Panc1 (cell line): ENCODE data around the gene LSM12. TPM values are rescaled to one million over a fixed set of nuclear protein-coding genes. Genes with fewer than 3 reads are reported as not detected.

Experiments
- ATAC-seq: fragments of 200-7000 bp; cut with Tn5 transposase; 2 replicates; pipeline ENCODE4 v1.9.1; 2020; ENCODE audit warnings: mild to moderate bottlenecking, moderate library complexity
- BruUV-seq: library from RNA; stranded (reverse); fragments of 400-500 nt; replicated peaks from 2 replicates; lab custom pipeline; 2021; lab: Mats Ljungman, UMichigan
- CTCF ChIA-PET: fragments of 300-600 bp; sonication (Branson Sonifier 250); formaldehyde crosslinking; loops from one replicate; lab custom pipeline; 2022; ENCODE audit warnings: antibody characterized with exemption; lab: Charles Lee
- POLR2A ChIA-PET: fragments of 300-600 bp; sonication (Branson Sonifier 250); formaldehyde crosslinking; loops from one replicate; lab custom pipeline; 2022; ENCODE audit warnings: antibody characterized with exemption; lab: Charles Lee
- DNase-seq: peaks from one replicate; pipeline ENCODE4 v3.0.0-alpha.2; 2010; ENCODE audit warnings: low read depth, low spot score
- H3K27ac ChIP-seq: 2 replicates; pipeline ENCODE4 v1.5.1; 2011; ENCODE audit warnings: mild to moderate bottlenecking, low read length, inconsistent platforms
- H3K27me3 ChIP-seq: fragments of 200-500 bp; sonication (Bioruptor generic); 2 replicates; pipeline ENCODE4 v1.6.0; 2014; ENCODE audit warnings: low read length, inconsistent platforms; ENCODE audit not compliant: control insufficient read depth, insufficient read depth
- H3K36me3 ChIP-seq: fragments of 200-500 bp; sonication (Bioruptor generic); 2 replicates; pipeline ENCODE4 v1.5.1; 2014; ENCODE audit warnings: inconsistent platforms, mild to moderate bottlenecking, low read length, moderate library complexity; ENCODE audit not compliant: control insufficient read depth, insufficient read depth
- H3K4me1 ChIP-seq: 2 replicates; pipeline ENCODE4 v1.5.1; 2011; ENCODE audit warnings: inconsistent platforms, mild to moderate bottlenecking, low read length, moderate library complexity; ENCODE audit not compliant: control insufficient read depth, insufficient read depth
- H3K4me3 ChIP-seq, 2 experiments: 2 replicates each; pipeline ENCODE4 v1.5.1; 2011 to 2012; ENCODE audit warnings: low read depth in 2 of 2, low read length in 2 of 2, mild to moderate bottlenecking in 2 of 2, inconsistent platforms in 1 of 2, moderate library complexity in 1 of 2
- H3K9me3 ChIP-seq: fragments of 200-500 bp; sonication (Bioruptor generic); 2 replicates; pipeline ENCODE4 v1.5.1; 2014; ENCODE audit warnings: low read depth, mild to moderate bottlenecking, inconsistent platforms, low read length, moderate library complexity; ENCODE audit not compliant: control insufficient read depth, insufficient read depth
- POLR2AphosphoS5 ChIP-seq: IDR thresholded peaks from 2 replicates; pipeline ENCODE4 v1.6.1; 2012; ENCODE audit warnings: mild to moderate bottlenecking, low read depth, low read length, moderate library complexity
- REST ChIP-seq, 2 experiments: IDR thresholded peaks; 2 replicates each; pipeline ENCODE4 v1.6.1; 2011 to 2012; ENCODE audit warnings: low read depth in 2 of 2, control low read depth in 1 of 2, low read length in 1 of 2, mild to moderate bottlenecking in 1 of 2, moderate library complexity in 1 of 2; ENCODE audit not compliant: insufficient read depth in 1 of 2
- SIN3A ChIP-seq: IDR thresholded peaks from 2 replicates; pipeline ENCODE4 v1.6.1; 2012; ENCODE audit warnings: low read depth, mild to moderate bottlenecking, low read length, moderate library complexity, borderline replicate concordance; ENCODE audit not compliant: insufficient read depth
- TCF7L2 ChIP-seq: IDR thresholded peaks from 2 replicates; pipeline ENCODE4 v1.6.1; 2011; ENCODE audit warnings: mild to moderate bottlenecking, low read depth, low read length, inconsistent platforms
- in situ Hi-C: cut with HindIII; loops from 2 replicates; pipeline ENCODE4 v1.10.0; 2016; ENCODE audit warnings: low sequenced_read_pairs, low pct_unique_long_range_greater_than_20kb
- intact Hi-C: fragments of 100-400 bp; cut with micrococcal nuclease; formaldehyde crosslinking; loops from one replicate; pipeline ENCODE4 v1.10.0; 2022; ENCODE audit not compliant: unreplicated experiment
- total RNA-seq: library from RNA; stranded (reverse); gene quantifications from one replicate; pipeline ENCODE4 v1.2.1, GENCODE V29; 2021; ENCODE audit not compliant: unreplicated experiment
- TF ChIP-seq, protein P1 (sequence below): fragments of 450-650 bp; IDR thresholded peaks from 2 replicates; pipeline ENCODE4 v1.5.1; 2017; ENCODE audit warnings: mild to moderate bottlenecking

Gene LSM12
- total RNA-seq, 1 experiment from 2014 or later: 73.0 TPM

GRCh38 chr17:44079877-44080821 is 13.7 kb upstream of the LSM12 start:
- intact Hi-C loops: no loop called here
- BruUV-seq: no TSS peak
- ATAC-seq: no peak
- H3K4me3 ChIP-seq: no peak overlapping the region
- in situ Hi-C loops: no loop called here
- H3K27me3 ChIP-seq: no peaks in the 10 kb centered on the region
- no peak for TF ChIP-seq REST (IDR thresholded peaks at IDR 0.05; ENCODE audit: insufficient read depth in 1 of 2, low read depth in 2 of 2, low read length in 1 of 2)
- TF ChIP-seq TCF7L2: no peak
- TF ChIP-seq POLR2AphosphoS5: no peak
- TF ChIP-seq SIN3A: no peak
- TF ChIP-seq, protein P1, sequence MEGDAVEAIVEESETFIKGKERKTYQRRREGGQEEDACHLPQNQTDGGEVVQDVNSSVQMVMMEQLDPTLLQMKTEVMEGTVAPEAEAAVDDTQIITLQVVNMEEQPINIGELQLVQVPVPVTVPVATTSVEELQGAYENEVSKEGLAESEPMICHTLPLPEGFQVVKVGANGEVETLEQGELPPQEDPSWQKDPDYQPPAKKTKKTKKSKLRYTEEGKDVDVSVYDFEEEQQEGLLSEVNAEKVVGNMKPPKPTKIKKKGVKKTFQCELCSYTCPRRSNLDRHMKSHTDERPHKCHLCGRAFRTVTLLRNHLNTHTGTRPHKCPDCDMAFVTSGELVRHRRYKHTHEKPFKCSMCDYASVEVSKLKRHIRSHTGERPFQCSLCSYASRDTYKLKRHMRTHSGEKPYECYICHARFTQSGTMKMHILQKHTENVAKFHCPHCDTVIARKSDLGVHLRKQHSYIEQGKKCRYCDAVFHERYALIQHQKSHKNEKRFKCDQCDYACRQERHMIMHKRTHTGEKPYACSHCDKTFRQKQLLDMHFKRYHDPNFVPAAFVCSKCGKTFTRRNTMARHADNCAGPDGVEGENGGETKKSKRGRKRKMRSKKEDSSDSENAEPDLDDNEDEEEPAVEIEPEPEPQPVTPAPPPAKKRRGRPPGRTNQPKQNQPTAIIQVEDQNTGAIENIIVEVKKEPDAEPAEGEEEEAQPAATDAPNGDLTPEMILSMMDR: no peak
- no peak for DNase-seq
- H3K36me3 ChIP-seq: no peaks in the 10 kb centered on the region
- no peaks in the 10 kb centered on the region for H3K9me3 ChIP-seq
- H3K27ac ChIP-seq: no peak overlapping the region
- CTCF ChIA-PET: no interaction called here
- no peaks in the 10 kb centered on the region for H3K4me1 ChIP-seq
- POLR2A ChIA-PET: no interaction called here

DNA sequence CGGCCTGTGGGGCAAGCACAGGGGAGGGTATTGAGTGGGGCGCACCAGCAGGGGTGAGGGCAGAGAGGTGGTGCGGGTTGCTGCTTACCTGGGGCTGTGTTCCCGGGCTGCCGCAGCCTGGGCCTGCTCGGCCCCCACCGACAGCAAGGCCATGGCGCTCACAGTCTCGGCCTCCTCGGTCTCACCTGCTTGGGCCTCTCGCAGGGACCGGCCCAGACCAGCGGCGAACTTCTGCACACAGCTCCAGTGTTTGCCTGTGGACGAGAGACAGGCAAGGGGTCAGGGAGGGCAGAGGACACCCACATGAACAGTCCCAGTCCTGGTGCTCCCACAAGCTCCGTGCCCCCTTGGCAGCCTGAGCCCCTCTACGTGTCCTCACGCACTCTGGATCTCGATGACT is 11.9 kb upstream of the LSM12 start:
- H3K27ac ChIP-seq: no peak overlapping the region
- ATAC-seq: peak; percentile 9; the same call in 1 of the 2 replicates
- H3K4me1 ChIP-seq: no peaks in the 10 kb centered on the region
- TF ChIP-seq, protein P1: no peak
- 0 out of 2 replicates have a peak, but pooled peaks have one; percentile 41 for TF ChIP-seq POLR2AphosphoS5
- TF ChIP-seq SIN3A: no peak
- TF ChIP-seq TCF7L2: no peak
- TF ChIP-seq REST (IDR thresholded peaks at IDR 0.05; ENCODE audit: insufficient read depth in 1 of 2, low read depth in 2 of 2, low read length in 1 of 2): no peak
- H3K9me3 ChIP-seq: no peaks in the 10 kb centered on the region
- ChIA-PET POLR2A (interaction anchor here (0.6 kb wide), 1 partner anchor 14 kb away, joined by 8 read pairs; no protein-coding TSS in a partner anchor), CTCF (no interaction called here)
- intact Hi-C loops: no loop called here
- no peak for DNase-seq
- in situ Hi-C loops: no loop called here
- BruUV-seq: no TSS peak
- H3K4me3 ChIP-seq: no peak overlapping the region
- H3K36me3 ChIP-seq: no peaks in the 10 kb centered on the region
- H3K27me3 ChIP-seq: no peaks in the 10 kb centered on the region
